HepG2 (cell line): ENCODE measurements around the gene RASAL1. TPM values are rescaled to one million over a fixed set of nuclear protein-coding genes. Genes with fewer than 3 reads are reported as not detected.

ENCODE experiments used
- GABPB1 ChIP-seq: IDR thresholded peaks from 2 replicates; pipeline ENCODE4 v1.6.1; 2016; ENCODE audit warnings: mild to moderate bottlenecking, missing genetic modification reagents, moderate library complexity, missing compliant biosample characterization
- MED8 ChIP-seq: sonication (generic); formaldehyde crosslinking; IDR thresholded peaks from 2 replicates; pipeline ENCODE4 v1.8.1; 2023; ENCODE audit warnings: mild to moderate bottlenecking, missing genetic modification reagents; ENCODE audit not compliant: insufficient replicate concordance
- MEIS2 ChIP-seq: sonication (generic); formaldehyde crosslinking; IDR thresholded peaks from 2 replicates; pipeline ENCODE4 v1.9.0; 2021; ENCODE audit warnings: mild to moderate bottlenecking, missing genetic modification reagents
- NFE2 ChIP-seq: sonication (generic); formaldehyde crosslinking; IDR thresholded peaks from 2 replicates; pipeline ENCODE4 v1.4.0; 2020; ENCODE audit warnings: missing genetic modification reagents
- SMAD3 ChIP-seq: sonication (generic); formaldehyde crosslinking; IDR thresholded peaks from 2 replicates; pipeline ENCODE4 v1.4.0; 2020; ENCODE audit warnings: missing genetic modification reagents
- SSRP1 ChIP-seq: IDR thresholded peaks from 2 replicates; pipeline ENCODE4 v1.6.1; 2016; ENCODE audit warnings: control low read depth
- TAF1 ChIP-seq: sonication (generic); formaldehyde crosslinking; IDR thresholded peaks from 2 replicates; pipeline ENCODE4 v1.4.0; 2020; ENCODE audit warnings: missing genetic modification reagents
- TCF12 ChIP-seq, 2 experiments: fragments of 450-650 bp in 1 of 2; sonication (generic) in 1 of 2; formaldehyde crosslinking in 1 of 2; IDR thresholded peaks; 2 replicates each; pipeline versions ENCODE4 v1.6.1 to v1.8.0; 2017 to 2022; ENCODE audit warnings: antibody characterized with exemption in 1 of 2, mild to moderate bottlenecking in 1 of 2, missing genetic modification reagents in 1 of 2, moderate library complexity in 1 of 2
- TCF7 ChIP-seq: sonication (generic); IDR thresholded peaks from 2 replicates; pipeline ENCODE4 v1.6.1; 2016; ENCODE audit warnings: antibody characterized with exemption, low read depth
- WIZ ChIP-seq: sonication (generic); formaldehyde crosslinking; IDR thresholded peaks from 2 replicates; pipeline ENCODE4 v1.5.1; 2020; ENCODE audit warnings: mild to moderate bottlenecking, missing genetic modification reagents
- ZC3H13 ChIP-seq: sonication (generic); formaldehyde crosslinking; IDR thresholded peaks from 2 replicates; pipeline ENCODE4 v1.8.1; 2023; ENCODE audit warnings: mild to moderate bottlenecking, missing genetic modification reagents, moderate library complexity
- ZNF563 ChIP-seq: sonication (generic); formaldehyde crosslinking; IDR thresholded peaks from 2 replicates; pipeline ENCODE4 v1.8.0; 2022; ENCODE audit warnings: mild to moderate bottlenecking, moderate library complexity, missing genetic modification reagents
- ZNF75D ChIP-seq: sonication (generic); formaldehyde crosslinking; IDR thresholded peaks from 2 replicates; pipeline ENCODE4 v1.8.1; 2023; ENCODE audit warnings: missing genetic modification reagents, mild to moderate bottlenecking, borderline replicate concordance
- polyA plus RNA-seq, 8 experiments: library from polyadenylated mRNA; depleted of rRNA in 3 of 8; stranded (reverse) in 7 of 8; unstranded in 1 of 8; fragments of >200 nt; fragmentation: Illumina TruSeq in 4 of 8; extraction: Trizol in 4 of 8; gene quantifications; 2 replicates each; pipeline versions ENCODE4 v1.2.1 to v1.2.3, GENCODE V29; 2011 to 2016; ENCODE audit warnings: low read depth in 4 of 8, missing spikeins in 1 of 8, mixed read lengths in 1 of 8; ENCODE audit not compliant: insufficient read depth in 1 of 8
- total RNA-seq, 5 experiments: library from RNA; depleted of rRNA; stranded (reverse); fragments of >200 nt; fragmentation: Illumina TruSeq; extraction: Trizol; gene quantifications; 2 replicates each; pipeline ENCODE4 v1.2.3, GENCODE V29; 2016; ENCODE audit warnings: low read depth in 1 of 5
- TF ChIP-seq, protein P1 (sequence below): sonication (generic); formaldehyde crosslinking; IDR thresholded peaks from 2 replicates; pipeline ENCODE4 v1.4.0; 2020; ENCODE audit warnings: missing genetic modification reagents, borderline replicate concordance
- TF ChIP-seq, protein P2 (sequence below): sonication (generic); formaldehyde crosslinking; IDR thresholded peaks from 2 replicates; pipeline ENCODE4 v1.5.0; 2020; ENCODE audit warnings: missing genetic modification reagents
- TF ChIP-seq, protein P3 (sequence below): sonication (generic); formaldehyde crosslinking; IDR thresholded peaks from 2 replicates; pipeline ENCODE4 v1.4.0; 2020; ENCODE audit warnings: low read depth, mild to moderate bottlenecking, missing genetic modification reagents
- TF ChIP-seq, protein P4 (sequence below): sonication (generic); formaldehyde crosslinking; IDR thresholded peaks from 2 replicates; pipeline ENCODE4 v1.8.1; 2023; ENCODE audit warnings: mild to moderate bottlenecking, missing genetic modification reagents
- TF ChIP-seq, protein P5 (sequence below): sonication (generic); formaldehyde crosslinking; IDR thresholded peaks from 2 replicates; pipeline ENCODE4 v1.5.0; 2020; ENCODE audit warnings: mild to moderate bottlenecking, missing genetic modification reagents, moderate library complexity

RASAL1 gene
- total and polyA plus RNA-seq, 2 of the 13 experiments (the other 11 are each of a cell fraction or from before 2014, with no cell fraction given), result not detected

DNA sequence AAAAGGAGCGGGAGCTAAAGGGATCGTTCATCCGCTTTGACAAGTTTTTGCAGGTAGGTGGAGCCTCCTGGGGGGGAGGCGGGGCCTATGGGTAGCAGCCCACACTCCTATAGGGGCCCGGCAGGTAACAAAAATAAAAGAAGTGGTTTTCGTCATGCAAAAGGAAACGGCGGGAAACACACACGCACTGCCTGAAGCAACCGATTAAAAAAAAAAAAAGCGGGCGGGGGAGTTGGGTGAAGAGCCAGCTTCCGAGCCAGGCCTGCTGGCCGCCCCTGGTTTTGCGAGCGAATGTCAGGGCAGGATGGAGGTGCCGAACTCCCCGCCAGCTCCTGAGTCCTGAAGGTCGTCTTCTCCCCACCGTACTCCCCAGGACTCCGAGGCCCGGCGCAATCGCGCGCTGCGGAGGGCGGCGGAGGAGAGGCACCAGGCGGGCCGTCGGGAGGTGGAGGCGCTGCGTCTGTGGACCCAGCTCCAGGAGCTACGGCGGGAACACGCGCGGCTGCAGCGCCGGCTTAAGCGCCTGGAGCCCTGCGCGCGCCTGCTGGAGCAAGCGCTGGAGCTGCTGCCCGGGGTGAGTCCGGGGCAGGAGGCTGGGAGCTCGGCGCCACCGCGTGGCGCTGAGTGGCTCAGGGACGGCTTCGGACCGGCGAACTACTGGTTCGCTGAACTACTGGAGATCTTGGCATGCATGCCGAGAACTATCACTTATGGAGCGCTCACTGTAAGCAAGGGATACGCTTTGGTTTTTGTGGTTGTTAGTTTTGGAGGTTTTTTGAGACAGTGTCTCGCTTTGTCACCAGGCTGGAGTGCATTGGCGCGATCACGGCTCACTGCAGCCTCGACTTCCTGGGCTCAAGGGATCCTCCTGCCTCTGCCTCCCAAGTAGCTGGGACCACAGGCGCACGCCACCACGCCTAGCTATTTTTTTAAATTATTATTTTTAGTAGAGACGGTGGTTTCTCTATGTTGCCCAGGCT, 17.6 kb upstream of the RASAL1 start (continued):
- TF ChIP-seq, protein P1, sequence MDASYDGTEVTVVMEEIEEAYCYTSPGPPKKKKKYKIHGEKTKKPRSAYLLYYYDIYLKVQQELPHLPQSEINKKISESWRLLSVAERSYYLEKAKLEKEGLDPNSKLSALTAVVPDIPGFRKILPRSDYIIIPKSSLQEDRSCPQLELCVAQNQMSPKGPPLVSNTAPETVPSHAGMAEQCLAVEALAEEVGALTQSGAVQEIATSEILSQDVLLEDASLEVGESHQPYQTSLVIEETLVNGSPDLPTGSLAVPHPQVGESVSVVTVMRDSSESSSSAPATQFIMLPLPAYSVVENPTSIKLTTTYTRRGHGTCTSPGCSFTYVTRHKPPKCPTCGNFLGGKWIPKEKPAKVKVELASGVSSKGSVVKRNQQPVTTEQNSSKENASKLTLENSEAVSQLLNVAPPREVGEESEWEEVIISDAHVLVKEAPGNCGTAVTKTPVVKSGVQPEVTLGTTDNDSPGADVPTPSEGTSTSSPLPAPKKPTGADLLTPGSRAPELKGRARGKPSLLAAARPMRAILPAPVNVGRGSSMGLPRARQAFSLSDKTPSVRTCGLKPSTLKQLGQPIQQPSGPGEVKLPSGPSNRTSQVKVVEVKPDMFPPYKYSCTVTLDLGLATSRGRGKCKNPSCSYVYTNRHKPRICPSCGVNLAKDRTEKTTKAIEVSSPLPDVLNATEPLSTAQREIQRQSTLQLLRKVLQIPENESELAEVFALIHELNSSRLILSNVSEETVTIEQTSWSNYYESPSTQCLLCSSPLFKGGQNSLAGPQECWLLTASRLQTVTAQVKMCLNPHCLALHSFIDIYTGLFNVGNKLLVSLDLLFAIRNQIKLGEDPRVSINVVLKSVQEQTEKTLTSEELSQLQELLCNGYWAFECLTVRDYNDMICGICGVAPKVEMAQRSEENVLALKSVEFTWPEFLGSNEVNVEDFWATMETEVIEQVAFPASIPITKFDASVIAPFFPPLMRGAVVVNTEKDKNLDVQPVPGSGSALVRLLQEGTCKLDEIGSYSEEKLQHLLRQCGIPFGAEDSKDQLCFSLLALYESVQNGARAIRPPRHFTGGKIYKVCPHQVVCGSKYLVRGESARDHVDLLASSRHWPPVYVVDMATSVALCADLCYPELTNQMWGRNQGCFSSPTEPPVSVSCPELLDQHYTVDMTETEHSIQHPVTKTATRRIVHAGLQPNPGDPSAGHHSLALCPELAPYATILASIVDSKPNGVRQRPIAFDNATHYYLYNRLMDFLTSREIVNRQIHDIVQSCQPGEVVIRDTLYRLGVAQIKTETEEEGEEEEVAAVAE (CRISPR knock-in tag), result no peak
- TF ChIP-seq SSRP1 (CRISPR knock-in tag) (no peak), ZC3H13 (no peak), WIZ (CRISPR knock-in tag) (no peak), MEIS2 (CRISPR knock-in tag) (0 out of 2 replicates have a peak, but pooled peaks have one; percentile 16), SMAD3 (no peak), MED8 (CRISPR knock-in tag) (no peak), TCF12 (IDR thresholded peaks at IDR 0.05) (no peak), TCF12 (CRISPR knock-in tag; IDR thresholded peaks at IDR 0.05) (no peak), TCF7 (no peak), GABPB1 (CRISPR knock-in tag) (peak; percentile 46; the same call in 1 of the 2 replicates), ZNF563 (CRISPR knock-in tag) (0 out of 2 replicates have a peak, but pooled peaks have one; percentile 34), NFE2 (CRISPR knock-in tag) (no peak), ZNF75D (no peak), TAF1 (CRISPR knock-in tag) (no peak; the same call in 1 of the 2 replicates)
- TF ChIP-seq, protein P2, sequence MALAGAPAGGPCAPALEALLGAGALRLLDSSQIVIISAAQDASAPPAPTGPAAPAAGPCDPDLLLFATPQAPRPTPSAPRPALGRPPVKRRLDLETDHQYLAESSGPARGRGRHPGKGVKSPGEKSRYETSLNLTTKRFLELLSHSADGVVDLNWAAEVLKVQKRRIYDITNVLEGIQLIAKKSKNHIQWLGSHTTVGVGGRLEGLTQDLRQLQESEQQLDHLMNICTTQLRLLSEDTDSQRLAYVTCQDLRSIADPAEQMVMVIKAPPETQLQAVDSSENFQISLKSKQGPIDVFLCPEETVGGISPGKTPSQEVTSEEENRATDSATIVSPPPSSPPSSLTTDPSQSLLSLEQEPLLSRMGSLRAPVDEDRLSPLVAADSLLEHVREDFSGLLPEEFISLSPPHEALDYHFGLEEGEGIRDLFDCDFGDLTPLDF, result no peak
- TF ChIP-seq, protein P3, sequence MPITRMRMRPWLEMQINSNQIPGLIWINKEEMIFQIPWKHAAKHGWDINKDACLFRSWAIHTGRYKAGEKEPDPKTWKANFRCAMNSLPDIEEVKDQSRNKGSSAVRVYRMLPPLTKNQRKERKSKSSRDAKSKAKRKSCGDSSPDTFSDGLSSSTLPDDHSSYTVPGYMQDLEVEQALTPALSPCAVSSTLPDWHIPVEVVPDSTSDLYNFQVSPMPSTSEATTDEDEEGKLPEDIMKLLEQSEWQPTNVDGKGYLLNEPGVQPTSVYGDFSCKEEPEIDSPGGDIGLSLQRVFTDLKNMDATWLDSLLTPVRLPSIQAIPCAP (CRISPR knock-in tag), result no peak
- TF ChIP-seq, protein P4, sequence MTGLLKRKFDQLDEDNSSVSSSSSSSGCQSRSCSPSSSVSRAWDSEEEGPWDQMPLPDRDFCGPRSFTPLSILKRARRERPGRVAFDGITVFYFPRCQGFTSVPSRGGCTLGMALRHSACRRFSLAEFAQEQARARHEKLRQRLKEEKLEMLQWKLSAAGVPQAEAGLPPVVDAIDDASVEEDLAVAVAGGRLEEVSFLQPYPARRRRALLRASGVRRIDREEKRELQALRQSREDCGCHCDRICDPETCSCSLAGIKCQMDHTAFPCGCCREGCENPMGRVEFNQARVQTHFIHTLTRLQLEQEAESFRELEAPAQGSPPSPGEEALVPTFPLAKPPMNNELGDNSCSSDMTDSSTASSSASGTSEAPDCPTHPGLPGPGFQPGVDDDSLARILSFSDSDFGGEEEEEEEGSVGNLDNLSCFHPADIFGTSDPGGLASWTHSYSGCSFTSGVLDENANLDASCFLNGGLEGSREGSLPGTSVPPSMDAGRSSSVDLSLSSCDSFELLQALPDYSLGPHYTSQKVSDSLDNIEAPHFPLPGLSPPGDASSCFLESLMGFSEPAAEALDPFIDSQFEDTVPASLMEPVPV (CRISPR knock-in tag), result no peak
- TF ChIP-seq, protein P5, sequence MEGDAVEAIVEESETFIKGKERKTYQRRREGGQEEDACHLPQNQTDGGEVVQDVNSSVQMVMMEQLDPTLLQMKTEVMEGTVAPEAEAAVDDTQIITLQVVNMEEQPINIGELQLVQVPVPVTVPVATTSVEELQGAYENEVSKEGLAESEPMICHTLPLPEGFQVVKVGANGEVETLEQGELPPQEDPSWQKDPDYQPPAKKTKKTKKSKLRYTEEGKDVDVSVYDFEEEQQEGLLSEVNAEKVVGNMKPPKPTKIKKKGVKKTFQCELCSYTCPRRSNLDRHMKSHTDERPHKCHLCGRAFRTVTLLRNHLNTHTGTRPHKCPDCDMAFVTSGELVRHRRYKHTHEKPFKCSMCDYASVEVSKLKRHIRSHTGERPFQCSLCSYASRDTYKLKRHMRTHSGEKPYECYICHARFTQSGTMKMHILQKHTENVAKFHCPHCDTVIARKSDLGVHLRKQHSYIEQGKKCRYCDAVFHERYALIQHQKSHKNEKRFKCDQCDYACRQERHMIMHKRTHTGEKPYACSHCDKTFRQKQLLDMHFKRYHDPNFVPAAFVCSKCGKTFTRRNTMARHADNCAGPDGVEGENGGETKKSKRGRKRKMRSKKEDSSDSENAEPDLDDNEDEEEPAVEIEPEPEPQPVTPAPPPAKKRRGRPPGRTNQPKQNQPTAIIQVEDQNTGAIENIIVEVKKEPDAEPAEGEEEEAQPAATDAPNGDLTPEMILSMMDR (CRISPR knock-in tag), result peak; percentile 83
